GM18517 (cell line): ENCODE measurements around the gene BICRA.
"Not testable (repeated sequence)": the region's sequence is repeated elsewhere in the genome, so short reads cannot be mapped to it uniquely, and the experiment has no call there.

ENCODE experiments used
- ATAC-seq: cut with Tn5 transposase; IDR thresholded peaks from one replicate; pipeline ENCODE4 v1.9.1; 2021; ENCODE audit warnings: mild to moderate bottlenecking, moderate library complexity; ENCODE audit not compliant: unreplicated experiment

BICRA gene

GRCh38 chr19:47626238-47626637, 17.3 kb downstream of the BICRA start:
- ATAC-seq, result no peak

GRCh38 chr19:47628078-47628771, 19.3 kb downstream of the BICRA start:
- ATAC-seq, result no peak

GRCh38 chr19:47630594-47630993, 21.7 kb downstream of the BICRA start:
- ATAC-seq, result no peak

GRCh38 chr19:47631681-47632446, 22.9 kb downstream of the BICRA start:
- ATAC-seq, result no peak

GRCh38 chr19:47633517-47633916, 24.6 kb downstream of the BICRA start:
- ATAC-seq, result no peak

- ATAC-seq, result no peak
Measured at GRCh38 chr19:47633996-47634395, 25.1 kb downstream of the BICRA start.

- not testable (repeated sequence) for ATAC-seq
Measured at GRCh38 chr19:47635152-47635754, 26.3 kb downstream of the BICRA start.

GRCh38 chr19:47637550-47637949, 28.6 kb downstream of the BICRA start:
- no peak for ATAC-seq

- ATAC-seq, result no peak
Measured at GRCh38 chr19:47641891-47642485, 33.1 kb downstream of the BICRA start.

GRCh38 chr19:47643281-47643680, 34.3 kb downstream of the BICRA start:
- no peak for ATAC-seq

GRCh38 chr19:47644199-47644598, 35.3 kb downstream of the BICRA start:
- no peak for ATAC-seq

GRCh38 chr19:47644743-47645482, 36.0 kb downstream of the BICRA start:
- no peak for ATAC-seq

GRCh38 chr19:47646924-47647323, 38.0 kb downstream of the BICRA start:
- no peak for ATAC-seq

GRCh38 chr19:47649588-47649987, 40.7 kb downstream of the BICRA start:
- ATAC-seq, result no peak

GRCh38 chr19:47650700-47651099, 41.8 kb downstream of the BICRA start:
- no peak for ATAC-seq

GRCh38 chr19:47651132-47651531, 42.2 kb downstream of the BICRA start:
- ATAC-seq, result no peak

GRCh38 chr19:47651691-47652090, 42.8 kb downstream of the BICRA start:
- no peak for ATAC-seq

- ATAC-seq, result no peak
Measured at GRCh38 chr19:47652285-47652684, 43.4 kb downstream of the BICRA start.

GRCh38 chr19:47653856-47654255, 44.9 kb downstream of the BICRA start:
- ATAC-seq, result no peak

- ATAC-seq, result no peak
Measured at GRCh38 chr19:47657719-47658118, 48.8 kb downstream of the BICRA start.
